GM23338 (cell line): ENCODE data around the gene EYS.

Experiments used
- JUNB ChIP-seq: IDR thresholded peaks from one replicate; pipeline ENCODE4 v1.6.1; 2016; ENCODE audit warnings: antibody characterized with exemption; ENCODE audit not compliant: unreplicated experiment
- POLR2AphosphoS5 ChIP-seq: IDR thresholded peaks from 2 replicates; pipeline ENCODE4 v1.6.1; 2016; ENCODE audit warnings: antibody characterized with exemption, low read depth
- TF ChIP-seq, protein P1 (sequence below): IDR thresholded peaks from one replicate; pipeline ENCODE4 v1.6.1; 2018; ENCODE audit warnings: antibody characterized with exemption; ENCODE audit not compliant: unreplicated experiment
- TF ChIP-seq, protein P2 (sequence below), 2 experiments: fragments of 200-600 bp in 1 of 2; sonication (generic) in 1 of 2; conservative IDR thresholded peaks; 2 replicates each; pipeline versions ENCODE4 v1.5.1 to v1.6.1; 2016 to 2017; ENCODE audit warnings: antibody characterized with exemption in 2 of 2, low read depth in 2 of 2, mild to moderate bottlenecking in 2 of 2, moderate library complexity in 1 of 2

DNA sequence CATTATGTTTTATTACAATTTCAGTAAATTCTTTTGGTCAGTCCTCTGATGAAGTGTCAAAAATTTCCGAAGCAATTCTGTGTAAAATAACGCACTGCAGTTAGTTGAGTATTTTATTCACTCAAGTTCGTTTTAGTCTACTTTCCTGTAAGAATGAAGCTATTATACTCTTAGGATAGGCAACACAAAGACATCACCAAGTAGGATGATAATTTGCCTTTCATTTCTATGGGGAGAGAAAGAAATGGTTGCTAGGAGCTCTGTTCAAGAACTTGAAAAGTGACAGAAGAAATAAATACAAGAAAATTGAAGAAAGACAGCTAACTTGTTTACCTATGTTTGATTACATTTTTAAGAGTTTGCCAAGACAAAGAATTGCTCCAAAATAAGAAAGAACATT, 290.4 kb downstream of the EYS start:
- TF ChIP-seq, protein P1, sequence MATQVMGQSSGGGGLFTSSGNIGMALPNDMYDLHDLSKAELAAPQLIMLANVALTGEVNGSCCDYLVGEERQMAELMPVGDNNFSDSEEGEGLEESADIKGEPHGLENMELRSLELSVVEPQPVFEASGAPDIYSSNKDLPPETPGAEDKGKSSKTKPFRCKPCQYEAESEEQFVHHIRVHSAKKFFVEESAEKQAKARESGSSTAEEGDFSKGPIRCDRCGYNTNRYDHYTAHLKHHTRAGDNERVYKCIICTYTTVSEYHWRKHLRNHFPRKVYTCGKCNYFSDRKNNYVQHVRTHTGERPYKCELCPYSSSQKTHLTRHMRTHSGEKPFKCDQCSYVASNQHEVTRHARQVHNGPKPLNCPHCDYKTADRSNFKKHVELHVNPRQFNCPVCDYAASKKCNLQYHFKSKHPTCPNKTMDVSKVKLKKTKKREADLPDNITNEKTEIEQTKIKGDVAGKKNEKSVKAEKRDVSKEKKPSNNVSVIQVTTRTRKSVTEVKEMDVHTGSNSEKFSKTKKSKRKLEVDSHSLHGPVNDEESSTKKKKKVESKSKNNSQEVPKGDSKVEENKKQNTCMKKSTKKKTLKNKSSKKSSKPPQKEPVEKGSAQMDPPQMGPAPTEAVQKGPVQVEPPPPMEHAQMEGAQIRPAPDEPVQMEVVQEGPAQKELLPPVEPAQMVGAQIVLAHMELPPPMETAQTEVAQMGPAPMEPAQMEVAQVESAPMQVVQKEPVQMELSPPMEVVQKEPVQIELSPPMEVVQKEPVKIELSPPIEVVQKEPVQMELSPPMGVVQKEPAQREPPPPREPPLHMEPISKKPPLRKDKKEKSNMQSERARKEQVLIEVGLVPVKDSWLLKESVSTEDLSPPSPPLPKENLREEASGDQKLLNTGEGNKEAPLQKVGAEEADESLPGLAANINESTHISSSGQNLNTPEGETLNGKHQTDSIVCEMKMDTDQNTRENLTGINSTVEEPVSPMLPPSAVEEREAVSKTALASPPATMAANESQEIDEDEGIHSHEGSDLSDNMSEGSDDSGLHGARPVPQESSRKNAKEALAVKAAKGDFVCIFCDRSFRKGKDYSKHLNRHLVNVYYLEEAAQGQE, result no peak
- TF ChIP-seq POLR2AphosphoS5, result no peak
- TF ChIP-seq JUNB, result no peak
- TF ChIP-seq, protein P2, sequence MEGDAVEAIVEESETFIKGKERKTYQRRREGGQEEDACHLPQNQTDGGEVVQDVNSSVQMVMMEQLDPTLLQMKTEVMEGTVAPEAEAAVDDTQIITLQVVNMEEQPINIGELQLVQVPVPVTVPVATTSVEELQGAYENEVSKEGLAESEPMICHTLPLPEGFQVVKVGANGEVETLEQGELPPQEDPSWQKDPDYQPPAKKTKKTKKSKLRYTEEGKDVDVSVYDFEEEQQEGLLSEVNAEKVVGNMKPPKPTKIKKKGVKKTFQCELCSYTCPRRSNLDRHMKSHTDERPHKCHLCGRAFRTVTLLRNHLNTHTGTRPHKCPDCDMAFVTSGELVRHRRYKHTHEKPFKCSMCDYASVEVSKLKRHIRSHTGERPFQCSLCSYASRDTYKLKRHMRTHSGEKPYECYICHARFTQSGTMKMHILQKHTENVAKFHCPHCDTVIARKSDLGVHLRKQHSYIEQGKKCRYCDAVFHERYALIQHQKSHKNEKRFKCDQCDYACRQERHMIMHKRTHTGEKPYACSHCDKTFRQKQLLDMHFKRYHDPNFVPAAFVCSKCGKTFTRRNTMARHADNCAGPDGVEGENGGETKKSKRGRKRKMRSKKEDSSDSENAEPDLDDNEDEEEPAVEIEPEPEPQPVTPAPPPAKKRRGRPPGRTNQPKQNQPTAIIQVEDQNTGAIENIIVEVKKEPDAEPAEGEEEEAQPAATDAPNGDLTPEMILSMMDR (conservative IDR thresholded peaks at IDR 0.05; ENCODE audit: low read depth in 2 of 2), result no peak
